SKM-1 treated with dmso at 0.1 percent for 144 hours (cell line): ENCODE results near the gene IZUMO4.

ENCODE experiments used
- DNase-seq: peaks from one replicate; lab custom pipeline; 2025; ENCODE audit not compliant: unreplicated experiment; lab: John Stamatoyannopoulos, UW

Gene IZUMO4

GRCh38 chr19:2142173-2142829, 45.6 kb downstream of the IZUMO4 start:
- DNase-seq, result no peak

DNA sequence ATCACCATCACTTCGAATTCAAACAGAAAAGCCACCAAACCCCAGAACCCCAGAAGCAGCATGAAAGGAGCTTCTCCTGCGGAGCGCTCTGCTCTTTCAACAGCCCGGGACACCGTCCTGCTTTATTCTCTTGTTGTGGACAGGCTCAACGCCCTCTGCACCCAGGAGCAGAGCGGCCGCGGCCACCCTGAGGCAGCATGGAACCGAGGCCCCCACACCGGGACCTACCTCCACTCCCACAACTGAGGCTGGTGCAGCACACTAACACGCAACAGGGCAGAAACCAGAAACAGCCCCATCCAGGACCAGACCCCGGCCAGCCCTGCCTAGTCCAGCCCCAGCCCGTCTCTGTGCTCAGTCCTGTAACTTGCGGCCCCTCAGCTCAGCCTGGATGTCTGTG, 47.5 kb downstream of the IZUMO4 start:
- DNase-seq, result no peak

GRCh38 chr19:2145831-2146241, 49.1 kb downstream of the IZUMO4 start:
- DNase-seq, result no peak

GRCh38 chr19:2148482-2149135, 51.9 kb downstream of the IZUMO4 start:
- no peak for DNase-seq
